Neural progenitor cell (in vitro differentiated cells): Measurements from ENCODE around the gene CLEC7A.

ENCODE experiments used
- CTCF ChIP-seq: fragments of 200-600 bp; sonication (generic); IDR thresholded peaks from 2 replicates; pipeline ENCODE4 v1.5.1; 2017; ENCODE audit warnings: antibody characterized with exemption, mild to moderate bottlenecking
- EZH2 ChIP-seq: fragments of 200-600 bp; sonication (generic); IDR thresholded peaks from 2 replicates; pipeline ENCODE4 v1.6.1; 2017; ENCODE audit warnings: antibody characterized with exemption, mild to moderate bottlenecking, moderate library complexity

- TF ChIP-seq CTCF, result no peak
- TF ChIP-seq EZH2, result no peak
These were observed 32.5 kb downstream of the CLEC7A start for GRCh38 chr12:10097521-10097920.
